Body of pancreas (tissue), 4 donors: ENCODE results near the gene RNF222. TPM values are rescaled to one million over a fixed set of nuclear protein-coding genes. Genes with fewer than 3 reads are reported as not detected.

Source experiments
- ATAC-seq: fragments of 150-250 bp; one replicate; pipeline ENCODE4 v1.9.1; 2016
- DNase-seq, 4 donors: peaks; one replicate each; pipeline ENCODE4 v3.0.0-alpha.2; 2019
- H3K27ac ChIP-seq, 4 donors: fragments of 200-600 bp; sonication (generic); 1 replicate in 3 of 4; 2 replicates in 1 of 4; pipeline versions ENCODE4 v1.5.1 to v1.6.1; 2016 to 2019; ENCODE audit warnings: mild to moderate bottlenecking in 1 of 4, mixed read lengths in 1 of 4, moderate library complexity in 1 of 4
- H3K27me3 ChIP-seq, 2 donors: fragments of 200-600 bp; sonication (generic); one replicate each; pipeline ENCODE4 v1.6.0; 2016; ENCODE audit warnings: mild to moderate bottlenecking in 1 of 2
- H3K36me3 ChIP-seq, 2 donors: fragments of 200-600 bp; sonication (generic); replicated peaks in 1 of 2; 2 replicates each; pipeline ENCODE4 v1.5.1; 2016; ENCODE audit warnings: low read depth in 2 of 2; ENCODE audit not compliant: insufficient read depth in 1 of 2
- H3K4me1 ChIP-seq: fragments of 200-600 bp; sonication (generic); one replicate; pipeline ENCODE4 v1.6.0; 2016
- H3K4me3 ChIP-seq, 2 donors: fragments of 200-600 bp; sonication (generic); 1 replicate in 1 of 2; 2 replicates in 1 of 2; pipeline ENCODE4 v1.5.1; 2016 to 2019
- H3K9me3 ChIP-seq, 3 donors: fragments of 200-600 bp; sonication (generic); 1 replicate in 2 of 3; 2 replicates in 1 of 3; pipeline ENCODE4 v1.5.1; 2016
- POLR2A ChIP-seq, 3 donors: fragments of 450-650 bp; IDR thresholded peaks; one replicate each; pipeline ENCODE4 v1.6.1; 2016; ENCODE audit warnings: antibody characterized with exemption in 3 of 3, mild to moderate bottlenecking in 2 of 3
- WGBS, 2 donors: methylation state at CpG; one replicate each; pipeline ENCODE4 v1.1.5; 2017; 5-methylcytosine and 5-hydroxymethylcytosine counted together
- intact Hi-C: fragments of 100-400 bp; cut with DNase I; formaldehyde crosslinking; loops from one replicate; pipeline ENCODE4 v1.15.1; 2023
- total RNA-seq, 2 donors: library from RNA; depleted of rRNA; stranded (reverse); fragments of >200 nt; gene quantifications; one replicate each; pipeline ENCODE4 v1.1.0, GENCODE V29; 2016
- TF ChIP-seq, protein P1 (sequence below), 7 experiments: fragments of 450-650 bp in 4 of 7; fragments of 200-600 bp in 3 of 7; sonication (generic) in 3 of 7; IDR thresholded peaks; one replicate each; pipeline ENCODE4 v1.5.1; 2016 to 2019; ENCODE audit warnings: antibody characterized with exemption in 7 of 7

Gene RNF222
- total RNA-seq, 2 donors from 2014 or later, result not detected

DNA sequence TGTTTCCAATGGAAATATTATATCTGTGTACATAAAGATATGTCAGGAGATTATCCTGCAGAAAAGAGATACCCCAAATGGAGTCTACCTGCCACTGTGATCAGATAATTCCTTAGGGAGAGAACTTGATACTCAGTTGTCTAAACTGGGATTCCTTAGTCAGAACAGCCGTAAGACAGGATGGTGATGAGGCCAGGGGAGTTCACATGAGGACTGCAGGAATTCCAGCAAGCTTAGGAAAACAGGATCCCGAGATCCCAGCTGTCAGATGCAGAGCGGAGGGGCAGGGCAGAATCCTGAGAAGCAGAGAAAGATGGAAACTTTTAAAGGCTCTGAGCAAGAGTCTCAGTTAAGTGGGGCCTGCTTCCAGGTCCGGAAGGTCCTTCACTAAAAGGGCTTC, 25.8 kb downstream of the RNF222 start:
- intact Hi-C loops, result no loop called here
- TF ChIP-seq, protein P1, sequence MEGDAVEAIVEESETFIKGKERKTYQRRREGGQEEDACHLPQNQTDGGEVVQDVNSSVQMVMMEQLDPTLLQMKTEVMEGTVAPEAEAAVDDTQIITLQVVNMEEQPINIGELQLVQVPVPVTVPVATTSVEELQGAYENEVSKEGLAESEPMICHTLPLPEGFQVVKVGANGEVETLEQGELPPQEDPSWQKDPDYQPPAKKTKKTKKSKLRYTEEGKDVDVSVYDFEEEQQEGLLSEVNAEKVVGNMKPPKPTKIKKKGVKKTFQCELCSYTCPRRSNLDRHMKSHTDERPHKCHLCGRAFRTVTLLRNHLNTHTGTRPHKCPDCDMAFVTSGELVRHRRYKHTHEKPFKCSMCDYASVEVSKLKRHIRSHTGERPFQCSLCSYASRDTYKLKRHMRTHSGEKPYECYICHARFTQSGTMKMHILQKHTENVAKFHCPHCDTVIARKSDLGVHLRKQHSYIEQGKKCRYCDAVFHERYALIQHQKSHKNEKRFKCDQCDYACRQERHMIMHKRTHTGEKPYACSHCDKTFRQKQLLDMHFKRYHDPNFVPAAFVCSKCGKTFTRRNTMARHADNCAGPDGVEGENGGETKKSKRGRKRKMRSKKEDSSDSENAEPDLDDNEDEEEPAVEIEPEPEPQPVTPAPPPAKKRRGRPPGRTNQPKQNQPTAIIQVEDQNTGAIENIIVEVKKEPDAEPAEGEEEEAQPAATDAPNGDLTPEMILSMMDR (IDR thresholded peaks at IDR 0.05), result no peak
- no peak for TF ChIP-seq POLR2A (IDR thresholded peaks at IDR 0.05)
- ATAC-seq (no peak), DNase-seq (no peak)
- Histone ChIP-seq H3K27me3 (no peaks in the 10 kb centered on the region), H3K36me3 (peaks cover 0 to 6% of the 10 kb centered on the region in 2 donors), H3K9me3 (no peaks in the 10 kb centered on the region), H3K27ac (no peak overlapping the region), H3K4me1 (peaks cover 13% of the 10 kb centered on the region), H3K4me3 (no peak overlapping the region)
- WGBS, 2 donors, result 72 to 87% methylated on average over 4 of the region's 4 CpGs

DNA sequence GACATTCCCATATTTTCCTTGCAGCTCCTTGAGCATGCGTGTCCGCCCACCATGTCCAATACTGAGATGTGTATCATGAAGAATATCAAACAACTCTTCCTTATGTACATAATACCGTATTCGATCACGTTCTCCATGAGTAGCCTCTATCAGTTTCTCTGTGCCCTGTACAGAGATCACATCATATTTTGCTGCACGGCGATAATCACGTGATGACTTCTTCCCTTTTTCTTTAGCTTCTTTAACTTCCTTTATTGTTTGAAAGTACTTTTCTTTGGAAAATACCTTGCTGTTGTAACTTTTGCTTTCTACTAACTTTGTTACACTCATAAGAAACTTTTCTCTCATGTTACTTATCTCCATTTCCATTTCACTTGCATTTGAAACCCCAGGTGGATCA, 27.7 kb downstream of the RNF222 start:
- DNase-seq, result no peak
- Histone ChIP-seq H3K27ac (no peak overlapping the region), H3K9me3 (no peaks in the 10 kb centered on the region), H3K4me3 (no peak overlapping the region), H3K27me3 (no peaks in the 10 kb centered on the region), H3K4me1 (peaks cover under 1% of the 10 kb centered on the region), H3K36me3 (peaks cover 0 to 6% of the 10 kb centered on the region in 2 donors)
- ATAC-seq, result no peak
- intact Hi-C loops, result no loop called here
- 78 to 95% methylated on average over 8 of the region's 8 CpGs for WGBS, 2 donors
- TF ChIP-seq POLR2A (IDR thresholded peaks at IDR 0.05), result no peak
- TF ChIP-seq, protein P1 (IDR thresholded peaks at IDR 0.05), result no peak

DNA sequence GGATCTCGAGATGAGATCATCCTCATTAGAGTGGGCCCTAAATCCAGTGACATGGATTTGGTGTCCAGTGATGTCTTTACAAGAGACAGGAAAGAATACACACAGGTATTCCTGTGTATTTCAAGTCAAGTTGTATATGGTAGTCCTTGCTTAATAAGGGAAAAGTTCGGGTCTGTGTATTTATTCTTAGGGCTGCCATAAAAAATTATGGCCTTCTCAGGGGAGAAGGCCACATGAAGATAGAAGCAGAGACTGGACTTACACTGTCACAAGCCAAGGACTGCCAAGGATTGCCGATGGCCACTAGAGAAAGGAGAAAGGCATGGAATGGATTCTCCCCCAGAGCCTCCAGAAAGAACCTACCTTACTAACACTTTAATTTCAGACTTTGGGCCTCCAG, 29.4 kb downstream of the RNF222 start:
- no peak for ATAC-seq
- Histone ChIP-seq H3K27ac (no peak overlapping the region), H3K27me3 (no peaks in the 10 kb centered on the region), H3K4me3 (no peak overlapping the region), H3K4me1 (no peaks in the 10 kb centered on the region), H3K9me3 (no peaks in the 10 kb centered on the region), H3K36me3 (peaks cover 0 to 6% of the 10 kb centered on the region in 2 donors)
- no peak for DNase-seq
- TF ChIP-seq, protein P1 (IDR thresholded peaks at IDR 0.05), result no peak
- no peak for TF ChIP-seq POLR2A (IDR thresholded peaks at IDR 0.05)
- intact Hi-C loops, result no loop called here
- WGBS, 2 donors, result 82 to 97% methylated on average over 3 of the region's 3 CpGs

DNA sequence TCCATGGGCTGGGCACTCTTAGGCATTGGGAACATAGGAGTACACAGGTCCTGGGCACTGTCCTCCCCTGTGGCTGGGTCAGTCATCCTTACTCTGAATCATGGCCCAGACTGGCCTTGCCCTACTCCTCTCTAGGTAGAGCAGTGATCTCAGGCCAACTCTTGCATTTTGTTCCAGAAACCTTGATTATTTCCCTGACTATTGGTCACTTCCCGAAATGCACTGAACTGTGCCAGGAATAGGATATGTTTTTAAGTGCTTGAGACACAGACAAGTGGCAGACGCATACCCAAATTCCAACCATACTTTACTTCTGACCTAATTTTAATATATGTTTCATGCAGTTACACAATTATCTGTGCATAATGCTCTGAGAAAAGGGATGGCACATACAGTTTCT, 31.4 kb downstream of the RNF222 start:
- no peak overlapping the region for H3K27ac ChIP-seq
- H3K9me3 ChIP-seq, result no peaks in the 10 kb centered on the region
- no peaks in the 10 kb centered on the region for H3K27me3 ChIP-seq
- DNase-seq (no peak), ATAC-seq (peak; percentile 30)
- WGBS, 2 donors, result 87 to 88% methylated on average over 2 of the region's 2 CpGs
- H3K36me3 ChIP-seq, result peaks cover 0 to 6% of the 10 kb centered on the region in 2 donors
- H3K4me1 ChIP-seq, result peaks cover 4% of the 10 kb centered on the region
- no peak overlapping the region for H3K4me3 ChIP-seq
- TF ChIP-seq, protein P1 (IDR thresholded peaks at IDR 0.05), result no peak
- TF ChIP-seq POLR2A (IDR thresholded peaks at IDR 0.05), result no peak
- intact Hi-C loops, result no loop called here

DNA sequence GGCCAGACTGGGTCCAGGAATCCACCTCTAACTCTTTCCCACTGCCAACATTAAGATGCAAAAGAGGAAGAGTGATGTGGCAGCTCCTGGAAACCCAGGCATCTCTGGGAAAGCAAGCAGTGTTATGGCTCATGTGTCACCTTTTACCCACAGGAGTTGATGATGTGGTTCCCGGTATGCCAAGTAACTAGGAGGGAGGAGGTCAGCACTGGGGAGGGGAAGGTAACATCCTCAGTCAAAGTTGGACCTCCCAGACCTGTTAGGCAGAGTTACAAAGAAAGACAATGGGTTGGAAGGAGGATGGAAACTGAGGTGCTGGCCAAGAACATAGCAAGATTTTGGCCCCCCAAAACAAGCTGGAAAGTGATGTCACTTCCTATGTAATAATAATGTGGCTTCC, 32.5 kb downstream of the RNF222 start:
- no peak for TF ChIP-seq POLR2A (IDR thresholded peaks at IDR 0.05)
- TF ChIP-seq, protein P1 (IDR thresholded peaks at IDR 0.05), result no peak
- H3K36me3 ChIP-seq, result peaks cover 0 to 6% of the 10 kb centered on the region in 2 donors
- DNase-seq (no peak), ATAC-seq (no peak)
- H3K4me3 ChIP-seq, result no peak overlapping the region
- peaks cover 10% of the 10 kb centered on the region for H3K4me1 ChIP-seq
- 75 to 77% methylated on average over 1 of the region's 1 CpG for WGBS, 2 donors
- no peaks in the 10 kb centered on the region for H3K9me3 ChIP-seq
- H3K27me3 ChIP-seq, result no peaks in the 10 kb centered on the region
- peak overlapping the region in 1 of 4 donors; percentile 32 for H3K27ac ChIP-seq
- intact Hi-C loops, result no loop called here
